GM12874 (cell line): ENCODE data around the gene DNM1.

ENCODE experiments used
- TF ChIP-seq, protein P1 (sequence below): IDR thresholded peaks from 2 replicates; pipeline ENCODE4 v1.5.1; 2011; ENCODE audit warnings: low read depth, mild to moderate bottlenecking, control low read depth, low read length, moderate library complexity; ENCODE audit not compliant: insufficient read depth

The DNM1 gene

DNA sequence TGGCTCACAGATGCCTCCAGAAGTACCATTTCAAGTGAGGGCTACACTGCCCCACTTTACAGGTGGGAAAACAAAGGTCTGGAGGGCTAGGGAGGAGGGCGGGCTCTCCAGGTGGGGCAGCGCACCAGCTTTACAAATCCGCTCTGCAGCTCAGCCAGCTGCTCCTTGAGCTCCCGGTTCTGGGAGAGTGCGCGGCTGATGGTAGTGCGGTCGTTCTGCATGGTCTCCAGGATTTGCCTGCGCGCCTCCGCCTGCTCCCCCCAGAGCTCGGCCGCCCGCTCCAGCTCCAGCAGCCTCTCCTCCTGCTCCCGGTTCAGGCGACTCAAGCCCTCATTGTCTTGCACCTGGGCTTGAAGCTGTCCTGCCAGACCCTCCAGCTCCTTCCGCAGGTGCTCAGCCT lies 57.2 kb downstream of the DNM1 start:
- TF ChIP-seq, protein P1, sequence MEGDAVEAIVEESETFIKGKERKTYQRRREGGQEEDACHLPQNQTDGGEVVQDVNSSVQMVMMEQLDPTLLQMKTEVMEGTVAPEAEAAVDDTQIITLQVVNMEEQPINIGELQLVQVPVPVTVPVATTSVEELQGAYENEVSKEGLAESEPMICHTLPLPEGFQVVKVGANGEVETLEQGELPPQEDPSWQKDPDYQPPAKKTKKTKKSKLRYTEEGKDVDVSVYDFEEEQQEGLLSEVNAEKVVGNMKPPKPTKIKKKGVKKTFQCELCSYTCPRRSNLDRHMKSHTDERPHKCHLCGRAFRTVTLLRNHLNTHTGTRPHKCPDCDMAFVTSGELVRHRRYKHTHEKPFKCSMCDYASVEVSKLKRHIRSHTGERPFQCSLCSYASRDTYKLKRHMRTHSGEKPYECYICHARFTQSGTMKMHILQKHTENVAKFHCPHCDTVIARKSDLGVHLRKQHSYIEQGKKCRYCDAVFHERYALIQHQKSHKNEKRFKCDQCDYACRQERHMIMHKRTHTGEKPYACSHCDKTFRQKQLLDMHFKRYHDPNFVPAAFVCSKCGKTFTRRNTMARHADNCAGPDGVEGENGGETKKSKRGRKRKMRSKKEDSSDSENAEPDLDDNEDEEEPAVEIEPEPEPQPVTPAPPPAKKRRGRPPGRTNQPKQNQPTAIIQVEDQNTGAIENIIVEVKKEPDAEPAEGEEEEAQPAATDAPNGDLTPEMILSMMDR: no peak

DNA sequence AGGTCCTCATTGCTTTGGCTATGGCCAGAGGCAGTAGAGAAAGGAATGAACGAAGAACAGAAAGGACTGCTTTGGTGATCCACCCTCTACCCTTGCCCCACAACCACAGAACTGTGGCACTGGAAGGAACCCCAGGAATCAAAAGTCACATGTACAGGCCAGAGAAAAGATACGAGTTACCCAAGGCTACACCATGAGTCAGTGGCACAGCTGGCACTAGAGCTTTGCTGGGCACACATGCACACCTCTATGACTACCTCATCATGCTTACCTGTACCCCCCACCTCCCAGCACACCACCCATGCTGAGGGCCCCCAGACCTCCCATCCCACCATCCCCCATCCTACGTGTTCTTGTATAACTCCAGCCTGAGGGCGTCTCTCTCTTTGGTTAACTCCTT lies 59.5 kb downstream of the DNM1 start:
- TF ChIP-seq, protein P1: no peak

DNA sequence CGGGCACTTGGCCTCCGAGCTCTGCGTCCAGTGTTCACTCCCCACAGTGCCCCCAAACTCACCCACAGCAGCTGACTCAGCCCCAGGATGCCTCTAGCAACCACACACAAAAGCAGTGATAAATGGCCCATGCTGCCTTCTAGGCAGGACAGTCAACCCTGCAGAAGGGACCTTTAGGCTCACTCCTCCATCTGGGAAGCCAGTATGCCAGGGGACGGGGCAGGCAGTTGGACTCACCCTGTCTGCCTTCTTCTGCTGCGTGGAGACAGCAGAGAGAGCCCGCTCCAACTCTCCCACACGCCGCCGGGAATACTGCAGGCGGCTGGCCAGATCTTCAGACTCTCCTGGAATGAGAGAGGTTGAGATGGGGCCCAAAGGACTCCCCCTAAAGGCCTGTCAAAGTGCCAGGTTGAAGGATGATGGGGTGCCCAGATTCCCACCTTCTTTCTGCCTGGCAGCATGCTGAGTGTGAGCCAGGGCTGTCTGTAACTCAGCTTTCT lies 62.2 kb downstream of the DNM1 start:
- TF ChIP-seq, protein P1: no peak

DNA sequence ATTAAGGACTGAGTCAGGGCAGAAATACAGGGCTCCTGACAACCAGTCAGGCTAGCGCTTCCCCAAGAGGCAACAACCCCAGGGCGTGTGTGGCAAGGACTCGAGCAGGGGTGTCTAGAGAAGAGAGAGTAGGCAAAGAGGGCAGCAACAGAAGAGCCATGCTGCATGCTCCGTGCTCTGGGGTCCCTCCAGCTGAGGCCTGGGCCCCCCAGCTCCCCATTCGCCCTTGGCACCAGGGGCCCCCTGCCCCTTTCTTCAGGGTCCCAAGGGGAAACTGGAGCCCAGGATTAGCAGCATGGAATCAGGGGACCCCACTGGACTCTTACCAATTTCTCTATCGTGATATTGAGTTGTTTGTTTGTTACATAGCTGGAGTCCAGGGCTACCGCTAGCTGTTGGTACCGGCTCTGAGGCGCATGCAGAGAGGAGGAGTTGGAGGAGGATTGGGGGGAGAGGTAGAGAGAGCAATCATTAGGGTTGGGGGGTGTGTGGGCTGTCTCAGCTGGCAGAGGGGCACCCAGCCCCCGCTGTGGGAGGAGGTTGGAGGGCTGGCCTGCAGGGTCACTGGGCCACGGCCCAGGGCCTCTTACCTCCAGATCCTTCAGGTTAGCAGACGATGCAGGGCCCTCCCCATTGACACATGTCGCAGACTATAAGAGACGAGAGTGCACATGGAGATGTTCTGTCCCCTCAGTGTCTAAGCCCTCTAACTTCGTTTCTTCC lies 63.9 kb downstream of the DNM1 start:
- TF ChIP-seq, protein P1: no peak

DNA sequence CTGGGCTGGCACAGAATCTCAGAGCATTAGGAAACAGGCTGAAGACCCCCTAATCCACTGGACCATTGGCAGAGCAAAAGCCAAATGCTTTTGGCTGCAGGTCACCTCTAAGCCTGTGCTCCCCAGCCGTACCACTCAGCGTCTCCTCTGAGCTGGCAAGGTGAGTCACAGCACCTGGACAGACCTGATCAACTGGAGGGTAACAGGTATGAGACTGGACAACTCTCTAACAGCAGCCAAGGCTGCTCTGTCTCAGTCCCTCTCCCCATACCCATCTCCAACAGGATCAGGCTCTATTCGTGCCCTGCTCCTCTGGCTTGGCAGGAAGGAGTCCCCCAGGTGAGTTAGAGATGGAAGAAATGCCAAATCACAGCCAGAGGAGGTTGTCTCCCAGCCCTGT lies 67.9 kb downstream of the DNM1 start:
- TF ChIP-seq, protein P1: no peak

DNA sequence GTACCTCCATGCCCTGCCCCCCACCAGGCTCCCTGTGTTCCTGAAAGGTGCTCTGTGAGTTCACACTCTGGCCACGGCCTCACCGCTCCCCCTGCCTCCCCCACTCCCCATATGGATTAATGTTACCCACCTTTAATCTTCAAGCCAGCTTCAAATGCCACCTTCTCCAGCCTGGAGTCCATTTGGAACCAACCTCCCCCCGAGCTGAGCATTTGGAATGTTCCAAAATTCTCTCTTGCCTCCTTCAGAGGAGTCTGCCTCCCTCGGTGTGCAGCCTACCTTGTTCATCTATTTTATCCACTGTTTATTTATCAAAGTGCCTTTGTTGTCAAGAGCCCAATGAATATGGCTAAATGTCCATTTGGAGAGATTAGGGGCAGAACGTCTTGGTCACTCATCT lies 68.3 kb downstream of the DNM1 start:
- TF ChIP-seq, protein P1: no peak

DNA sequence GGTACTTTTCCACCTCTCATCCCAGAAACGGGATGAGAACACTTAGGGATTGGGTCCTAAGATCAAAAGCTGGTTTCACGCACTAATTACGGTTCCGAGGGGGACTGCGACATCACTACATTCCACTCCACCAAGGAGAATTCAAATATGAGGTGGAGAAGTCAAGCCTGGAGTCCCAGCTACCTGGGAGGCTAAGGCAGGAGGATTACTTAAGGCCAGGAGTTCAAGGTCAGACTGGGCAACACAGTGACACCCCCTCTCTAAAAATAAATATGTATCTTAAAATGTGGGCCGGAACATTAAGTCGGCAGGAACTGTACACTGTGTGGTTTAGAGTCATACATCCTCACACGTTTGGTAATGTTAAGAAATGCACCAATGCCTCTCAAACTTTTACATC lies 71.1 kb downstream of the DNM1 start:
- TF ChIP-seq, protein P1: no peak
